Activated CD4-positive, alpha-beta T cell treated with anti-CD3 and anti-CD28 coated beads, Interleukin-2, amount 50 U/mL, for 48 hours (primary cell): ENCODE data around the gene TMA7B.
A peak's percentile ranks its signal among the peaks of the same experiment; 100 is the strongest.

Source experiments
- DNase-seq, 2 experiments: peaks; one replicate each; pipeline ENCODE4 v3.0.0-alpha.2; 2020

Gene TMA7B

GRCh38 chr22:40004836-40005235 lies 44.6 kb downstream of the TMA7B start:
- no peak for DNase-seq

- no peak for DNase-seq
Measured at GRCh38 chr22:40006641-40007040, 46.4 kb downstream of the TMA7B start.

DNA sequence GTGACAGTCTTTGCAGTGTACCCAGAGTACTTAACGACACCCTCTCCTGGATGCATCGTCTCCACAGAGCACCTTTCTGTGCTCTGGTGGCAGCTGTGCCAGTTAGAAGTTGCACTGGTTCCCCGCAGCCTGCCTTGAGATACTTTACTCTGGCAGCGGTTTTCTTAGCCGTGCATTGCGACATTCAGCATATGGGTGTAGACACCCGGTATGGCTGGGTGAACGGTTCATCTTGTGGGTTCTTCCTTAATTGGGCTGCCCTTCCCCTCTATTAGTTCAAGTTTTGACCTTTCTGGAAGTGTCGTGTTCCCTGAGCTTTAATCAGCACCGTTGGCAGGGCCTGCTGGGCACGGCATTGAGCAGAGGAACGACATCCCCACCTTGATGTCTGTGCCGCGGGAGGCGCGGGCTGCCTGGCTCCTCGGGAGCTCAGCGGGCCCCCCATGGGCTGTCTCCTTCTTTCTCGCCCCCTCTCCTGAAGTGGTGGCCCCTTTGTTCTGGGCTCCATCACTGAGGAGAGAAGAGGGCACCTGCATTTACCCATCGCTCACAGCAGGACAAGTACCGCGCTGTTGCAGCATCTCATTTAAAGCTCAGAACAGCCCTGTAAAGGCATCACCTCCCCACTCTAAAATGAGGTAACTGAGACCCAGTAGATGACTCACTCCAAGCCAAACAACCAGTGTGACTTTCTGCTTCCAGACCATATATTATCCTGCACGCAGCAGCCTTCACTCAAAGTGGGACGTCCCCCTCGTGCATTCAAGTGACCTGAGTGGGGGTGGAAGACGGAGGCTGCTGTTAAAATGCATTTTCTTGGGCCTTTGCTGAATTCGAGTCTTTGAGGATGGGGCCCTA lies 47.9 kb downstream of the TMA7B start:
- no peak for DNase-seq

DNA sequence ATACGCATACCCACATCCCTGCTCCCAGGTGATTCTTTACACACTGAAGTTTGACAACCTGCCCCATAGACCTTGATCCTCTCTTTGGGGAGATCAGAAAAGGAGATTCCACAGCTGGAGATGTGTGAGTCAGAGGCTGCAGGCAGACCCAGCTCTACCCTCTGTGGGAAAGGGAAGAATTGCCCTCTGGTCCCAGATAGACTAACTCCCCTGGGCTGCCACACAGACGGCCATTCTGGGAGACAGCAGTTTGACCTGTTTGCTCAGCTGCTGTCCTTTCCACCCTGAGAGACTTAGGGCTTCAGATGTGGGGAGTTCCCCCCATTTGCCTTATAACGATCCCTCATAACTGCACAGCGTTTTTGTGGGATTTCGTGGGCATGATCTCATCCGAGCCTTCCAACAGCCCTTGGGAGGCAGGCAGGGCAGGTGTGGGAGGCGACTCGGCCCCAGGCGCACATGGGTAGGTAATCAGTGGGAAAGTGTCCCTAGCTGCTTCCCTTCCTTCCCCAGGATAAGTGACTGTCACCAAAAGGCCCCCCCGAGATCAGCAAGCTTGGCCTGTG lies 48.6 kb downstream of the TMA7B start:
- DNase-seq = no peak

- DNase-seq = no peak
Measured at GRCh38 chr22:40009292-40009774, 49.1 kb downstream of the TMA7B start.

DNA sequence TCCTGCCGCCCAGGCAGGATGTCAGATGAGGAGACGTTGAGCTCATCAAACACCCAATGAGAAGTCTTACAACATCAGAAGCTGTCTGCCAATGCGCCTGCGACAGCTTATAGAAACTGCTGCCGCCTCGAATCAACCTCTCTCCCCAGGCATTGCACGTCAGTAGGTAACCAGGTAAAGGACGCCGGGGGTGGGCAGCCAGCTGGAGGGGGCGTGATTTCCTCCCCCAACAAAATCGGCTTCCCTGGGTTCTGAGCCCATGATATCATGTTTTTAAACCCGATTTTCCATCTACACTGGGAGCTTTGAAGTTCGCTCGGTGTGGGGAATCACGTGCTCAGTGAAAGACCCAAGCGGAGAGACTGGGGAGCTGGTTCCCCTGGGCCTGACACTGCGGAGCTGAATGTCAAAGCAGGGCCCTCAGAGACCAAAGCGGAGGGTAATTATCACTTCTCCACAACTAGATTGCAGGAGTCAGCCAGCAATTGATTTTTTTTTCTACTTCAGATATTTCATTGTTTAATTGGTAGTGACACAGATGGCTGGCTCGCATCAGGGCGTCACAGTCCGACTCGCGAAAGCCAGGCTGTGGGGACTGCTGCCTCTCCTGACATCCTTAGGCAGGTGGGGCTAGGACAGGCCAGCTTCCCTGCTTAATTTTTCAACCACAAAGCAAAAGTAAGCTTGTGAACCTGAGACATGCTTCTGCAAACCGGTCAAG lies 49.9 kb downstream of the TMA7B start:
- DNase-seq = peak; percentile 16 to 19

- DNase-seq = no peak
Measured at GRCh38 chr22:40010746-40011145, 50.5 kb downstream of the TMA7B start.
